K562 (cell line): Measurements from ENCODE around the gene ERAP2. TPM values are rescaled to one million over a fixed set of nuclear protein-coding genes. Genes with fewer than 3 reads are reported as not detected.
A peak's percentile ranks its signal among the peaks of the same experiment; 100 is the strongest.

Source experiments
- CHD2 ChIP-seq: IDR thresholded peaks from 2 replicates; pipeline ENCODE4 v1.6.1; 2011; ENCODE audit warnings: low read depth, low read length
- DMBX1 ChIP-seq: fragments of 250-450 bp; sonication (Bioruptor Pico); IDR thresholded peaks from 2 replicates; pipeline ENCODE4 v1.8.0; 2022; ENCODE audit warnings: inconsistent platforms, mild to moderate bottlenecking, moderate library complexity, borderline replicate concordance
- ELF4 ChIP-seq: fragments of 450-650 bp; formaldehyde crosslinking; IDR thresholded peaks from 2 replicates; pipeline ENCODE4 v1.4.0; 2022; ENCODE audit warnings: missing genetic modification characterization
- ESRRA ChIP-seq: fragments of 450-650 bp; IDR thresholded peaks from 2 replicates; pipeline ENCODE4 v1.6.1; 2014; ENCODE audit warnings: low read depth, mild to moderate bottlenecking, moderate library complexity, borderline replicate concordance
- MBD2 ChIP-seq: sonication (generic); IDR thresholded peaks from 2 replicates; pipeline ENCODE4 v1.6.1; 2016; ENCODE audit warnings: low read depth, borderline replicate concordance
- MTA1 ChIP-seq: fragments of 450-650 bp; IDR thresholded peaks from 2 replicates; pipeline ENCODE4 v1.6.1; 2017; ENCODE audit warnings: borderline replicate concordance
- MTA3 ChIP-seq: fragments of 450-650 bp; formaldehyde crosslinking; IDR thresholded peaks from 2 replicates; pipeline ENCODE4 v1.6.1; 2017; ENCODE audit warnings: mild to moderate bottlenecking, borderline replicate concordance
- MTF1 ChIP-seq: fragments of 250-450 bp; sonication (Bioruptor Pico); IDR thresholded peaks from 2 replicates; pipeline ENCODE4 v1.9.0; 2021; ENCODE audit warnings: moderate library complexity, mild to moderate bottlenecking, inconsistent platforms, borderline replicate concordance
- POLR2G ChIP-seq: fragments of 200-400 bp; formaldehyde crosslinking; IDR thresholded peaks from 2 replicates; pipeline ENCODE4 v1.6.1; 2017; ENCODE audit warnings: low read depth, mild to moderate bottlenecking, antibody characterized with exemption, low read length, moderate library complexity
- RBFOX2 ChIP-seq: fragments of 200-400 bp; formaldehyde crosslinking; IDR thresholded peaks from 2 replicates; pipeline ENCODE4 v1.6.1; 2017; ENCODE audit warnings: low read depth, mild to moderate bottlenecking, low read length, moderate library complexity
- RBM17 ChIP-seq: fragments of 200-400 bp; formaldehyde crosslinking; IDR thresholded peaks from 2 replicates; pipeline ENCODE4 v1.6.1; 2017; ENCODE audit warnings: low read depth, mild to moderate bottlenecking, low read length, borderline replicate concordance
- SAFB ChIP-seq: fragments of 200-400 bp; formaldehyde crosslinking; IDR thresholded peaks from 2 replicates; pipeline ENCODE4 v1.6.1; 2017; ENCODE audit warnings: low read depth, low read length, borderline replicate concordance
- SMAD1 ChIP-seq: fragments of 150-350 bp; IDR thresholded peaks from 2 replicates; pipeline ENCODE4 v1.6.1; 2014; ENCODE audit warnings: low read length, low read depth; ENCODE audit not compliant: partially characterized antibody
- TBL1XR1 ChIP-seq, 2 experiments: IDR thresholded peaks; 2 replicates each; pipeline ENCODE4 v1.6.1; 2012; ENCODE audit warnings: improper control_type of control experiment in 2 of 2, low read length in 2 of 2, mild to moderate bottlenecking in 1 of 2
- ZFP36 ChIP-seq: fragments of 150-350 bp; IDR thresholded peaks from 2 replicates; pipeline ENCODE4 v1.6.1; 2018; ENCODE audit warnings: low read length, low read depth; ENCODE audit not compliant: partially characterized antibody
- ZNF133 ChIP-seq: fragments of 250-450 bp; sonication (Bioruptor Pico); IDR thresholded peaks from 2 replicates; pipeline ENCODE4 v1.4.0; 2020; ENCODE audit warnings: mild to moderate bottlenecking
- ZNF239 ChIP-seq: fragments of 250-450 bp; sonication (Bioruptor Pico); IDR thresholded peaks from 2 replicates; pipeline ENCODE4 v1.4.0; 2020; ENCODE audit warnings: mild to moderate bottlenecking
- ZNF41 ChIP-seq: fragments of 250-450 bp; sonication (Bioruptor Pico); conservative IDR thresholded peaks from 2 replicates; pipeline ENCODE4 v1.4.0; 2020; ENCODE audit warnings: mild to moderate bottlenecking
- ZNF766 ChIP-seq: fragments of 200-800 bp; sonication (Bioruptor generic); conservative IDR thresholded peaks from 2 replicates; pipeline ENCODE4 v1.6.1; 2016; ENCODE audit warnings: missing genetic modification characterization, missing compliant biosample characterization
- polyA plus RNA-seq, 8 experiments: library from polyadenylated mRNA; depleted of rRNA in 4 of 8; stranded (reverse) in 5 of 8; unstranded in 3 of 8; fragments of >200 nt; fragmentation: Nextera tagmentation in 2 of 8; fragmentation: Illumina TruSeq in 1 of 8; extraction: Ambion mirVana in 2 of 8; extraction: Trizol in 1 of 8; gene quantifications; 2 replicates each; pipeline versions ENCODE4 v1.2.1 to v1.2.3, GENCODE V29; 2011 to 2014; ENCODE audit warnings: inconsistent platforms in 1 of 8, missing spikeins in 1 of 8
- total RNA-seq, 7 experiments: library from RNA; depleted of rRNA in 6 of 7; stranded (reverse); fragments of >200 nt in 6 of 7; fragmentation: Illumina TruSeq in 2 of 7; extraction: Trizol in 2 of 7; gene quantifications; 2 replicates each; pipeline versions ENCODE4 v1.2.1 to v1.2.3, GENCODE V29; 2011 to 2021; ENCODE audit warnings: low replicate concordance in 1 of 7
- TF ChIP-seq, protein P1 (sequence below), 2 experiments: fragments of 450-650 bp; formaldehyde crosslinking in 1 of 2; IDR thresholded peaks; 2 replicates each; pipeline versions ENCODE4 v1.4.0 to v1.6.1; 2014 to 2020; ENCODE audit warnings: mild to moderate bottlenecking in 2 of 2, borderline replicate concordance in 1 of 2, low read depth in 1 of 2

The ERAP2 gene
- total and polyA plus RNA-seq, 9 of the 15 experiments (the other 6 are each of a cell fraction or from before 2014, with no cell fraction given): 0.93 to 4.0 (median 2.1) TPM

DNA sequence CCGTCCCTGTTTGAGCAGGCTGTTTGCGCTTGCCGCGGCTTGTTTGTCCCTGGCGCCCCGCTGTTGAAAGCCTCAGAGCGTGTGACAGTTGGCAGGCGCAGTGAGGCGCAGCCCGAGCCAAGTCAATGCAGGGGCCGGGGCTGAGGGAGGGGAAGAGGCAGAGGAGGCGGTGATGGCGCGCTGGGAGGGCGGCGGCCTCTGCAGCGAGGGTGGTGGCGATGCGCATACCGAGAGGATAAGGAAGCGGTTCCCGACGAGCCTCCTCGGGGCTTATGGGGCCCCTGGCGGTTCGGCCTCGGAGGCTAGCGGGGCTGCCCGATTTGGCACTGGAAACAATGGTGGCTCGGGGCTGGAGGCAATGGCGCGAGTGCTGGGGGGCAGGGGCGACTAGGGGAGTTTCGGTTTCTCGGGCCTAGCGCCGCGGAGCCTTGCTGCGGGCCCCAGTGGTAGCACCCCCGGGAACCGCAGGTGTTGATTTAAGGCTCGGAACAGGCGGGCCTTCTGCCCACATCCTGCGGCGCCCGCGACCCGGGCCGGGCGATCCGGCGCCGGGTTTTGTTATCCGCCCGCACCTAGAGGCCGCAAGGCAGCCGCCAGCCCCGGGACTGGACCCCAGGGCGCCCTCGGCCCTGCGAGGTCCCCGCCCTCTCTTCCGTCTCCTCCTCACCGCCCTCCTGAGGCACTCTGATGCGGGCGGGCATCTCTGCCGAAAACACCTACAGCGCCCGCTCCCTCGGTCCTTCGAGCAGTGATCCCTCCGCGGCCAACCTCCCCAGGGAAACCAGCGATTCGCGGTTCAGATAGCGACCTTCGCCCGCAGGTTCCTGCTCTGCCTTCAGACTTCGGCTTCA is 58.6 kb downstream of the ERAP2 start (continued):
- TF ChIP-seq ZNF239 (CRISPR knock-in tag) (no peak), RBFOX2 (peak; percentile 90), RBM17 (no peak), ZFP36 (peak; percentile 26), ZNF133 (CRISPR knock-in tag) (no peak), ZNF41 (CRISPR knock-in tag) (no peak), MTF1 (no peak), MTA3 (peak; percentile 70; the same call in 1 of the 2 replicates), SMAD1 (no peak), POLR2G (peak; percentile 93), ESRRA (peak; percentile 88; the same call in 1 of the 2 replicates), ZNF766 (CRISPR knock-in tag) (peak; percentile 14; the same call in 1 of the 2 replicates), SAFB (peak; percentile 21; the same call in 1 of the 2 replicates), MTA1 (peak; percentile 31; the same call in 1 of the 2 replicates), TBL1XR1 (IDR thresholded peaks at IDR 0.05; ENCODE audit: low read length in 2 of 2) (peak; percentile 24 to 52; a peak in 2 of 4 replicates), ELF4 (no peak), MBD2 (peak; percentile 53; the same call in 1 of the 2 replicates), DMBX1 (peak; percentile 51; the same call in 1 of the 2 replicates), CHD2 (peak; percentile 12; the same call in 1 of the 2 replicates)
- TF ChIP-seq, protein P1, sequence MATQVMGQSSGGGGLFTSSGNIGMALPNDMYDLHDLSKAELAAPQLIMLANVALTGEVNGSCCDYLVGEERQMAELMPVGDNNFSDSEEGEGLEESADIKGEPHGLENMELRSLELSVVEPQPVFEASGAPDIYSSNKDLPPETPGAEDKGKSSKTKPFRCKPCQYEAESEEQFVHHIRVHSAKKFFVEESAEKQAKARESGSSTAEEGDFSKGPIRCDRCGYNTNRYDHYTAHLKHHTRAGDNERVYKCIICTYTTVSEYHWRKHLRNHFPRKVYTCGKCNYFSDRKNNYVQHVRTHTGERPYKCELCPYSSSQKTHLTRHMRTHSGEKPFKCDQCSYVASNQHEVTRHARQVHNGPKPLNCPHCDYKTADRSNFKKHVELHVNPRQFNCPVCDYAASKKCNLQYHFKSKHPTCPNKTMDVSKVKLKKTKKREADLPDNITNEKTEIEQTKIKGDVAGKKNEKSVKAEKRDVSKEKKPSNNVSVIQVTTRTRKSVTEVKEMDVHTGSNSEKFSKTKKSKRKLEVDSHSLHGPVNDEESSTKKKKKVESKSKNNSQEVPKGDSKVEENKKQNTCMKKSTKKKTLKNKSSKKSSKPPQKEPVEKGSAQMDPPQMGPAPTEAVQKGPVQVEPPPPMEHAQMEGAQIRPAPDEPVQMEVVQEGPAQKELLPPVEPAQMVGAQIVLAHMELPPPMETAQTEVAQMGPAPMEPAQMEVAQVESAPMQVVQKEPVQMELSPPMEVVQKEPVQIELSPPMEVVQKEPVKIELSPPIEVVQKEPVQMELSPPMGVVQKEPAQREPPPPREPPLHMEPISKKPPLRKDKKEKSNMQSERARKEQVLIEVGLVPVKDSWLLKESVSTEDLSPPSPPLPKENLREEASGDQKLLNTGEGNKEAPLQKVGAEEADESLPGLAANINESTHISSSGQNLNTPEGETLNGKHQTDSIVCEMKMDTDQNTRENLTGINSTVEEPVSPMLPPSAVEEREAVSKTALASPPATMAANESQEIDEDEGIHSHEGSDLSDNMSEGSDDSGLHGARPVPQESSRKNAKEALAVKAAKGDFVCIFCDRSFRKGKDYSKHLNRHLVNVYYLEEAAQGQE (IDR thresholded peaks at IDR 0.05; ENCODE audit: borderline replicate concordance): 0 out of 2 replicates have a peak, but pooled peaks have one; percentile 28
- TF ChIP-seq, protein P1 (CRISPR knock-in tag; IDR thresholded peaks at IDR 0.05; ENCODE audit: low read depth): 0 out of 2 replicates have a peak, but pooled peaks have one; percentile 16
